ENCODE measurements around the gene GPC6. TPM values are rescaled to one million over a fixed set of nuclear protein-coding genes. Genes with fewer than 3 reads are reported as not detected.

GPC6 gene
- total and polyA plus RNA-seq, 9 of the 15 experiments (the other 6 are each of a cell fraction or from before 2014, with no cell fraction given) = under 0.01 to 0.20 (median 0.01) TPM; not detected in 4

GRCh38 chr13:94162289-94162688 lies 935.7 kb downstream of the GPC6 start:
- Histone ChIP-seq H3K4me3 (no peak overlapping the region), H3K4me2 (ENCODE audit: insufficient read depth, low read length) (no peak overlapping the region), H3K79me2 (ENCODE audit: control insufficient read depth, insufficient read depth, low read length) (no peaks in the 10 kb centered on the region), H2AFZ (ENCODE audit: low read depth, low read length) (no peak overlapping the region), H3K4me1 (replicated peaks in 1 of 2; ENCODE audit: control insufficient read depth in 2 of 2, insufficient read depth in 2 of 2, low read length in 2 of 2) (no peaks in the 10 kb centered on the region), H4K20me1 (replicated peaks; ENCODE audit: control insufficient read depth, insufficient read depth, low read length) (no peaks in the 10 kb centered on the region), H3K9ac (ENCODE audit: insufficient read depth in 1 of 2, low read depth in 2 of 2, low read length in 2 of 2) (no peak overlapping the region), H3K9me3 (replicated peaks; ENCODE audit: control insufficient read depth, insufficient read depth, low read depth, low read length) (no peaks in the 10 kb centered on the region), H3K9me1 (ENCODE audit: control insufficient read depth, insufficient read depth, low read length) (no peaks in the 10 kb centered on the region), H3K27ac (ENCODE audit: extremely low read depth, low read depth, low read length) (no peak overlapping the region), H3K27me3 (ENCODE audit: control insufficient read depth in 2 of 2, insufficient read depth in 2 of 2, low read length in 2 of 2) (no peaks in the 10 kb centered on the region), H3K36me3 (ENCODE audit: control insufficient read depth, insufficient read depth, low read length) (no peaks in the 10 kb centered on the region)
- POLR2A ChIA-PET = no interaction called here
- CTCF ChIA-PET (ENCODE audit: low intra/inter-chr PET ratio) = no interaction called here
- DNase-seq (ENCODE audit: extremely low read depth in 1 of 4, low spot score in 3 of 4) (no peak), ATAC-seq (no peak), FAIRE-seq (no peak)
- TF ChIP-seq MXI1 (IDR thresholded peaks at IDR 0.05; ENCODE audit: low read depth, low read length) (no peak), FUS (optimal IDR thresholded peaks at IDR 0.05; ENCODE audit: low read depth, low read length) (no peak), ZNF764 (CRISPR knock-in tag; IDR thresholded peaks at IDR 0.05; ENCODE audit: low read depth) (no peak), BMI1 (IDR thresholded peaks at IDR 0.05; ENCODE audit: low read length) (no peak), ZFPM2 (CRISPR knock-in tag; IDR thresholded peaks at IDR 0.05) (no peak), BCLAF1 (IDR thresholded peaks at IDR 0.05; ENCODE audit: borderline replicate concordance in 1 of 2, control insufficient read depth in 1 of 2, low read depth in 2 of 2, low read length in 1 of 2) (no peak), SIRT6 (IDR thresholded peaks at IDR 0.05; ENCODE audit: low read depth, low read length) (no peak), PRMT5 (CRISPR knock-in tag; IDR thresholded peaks at IDR 0.05) (no peak), BRD9 (IDR thresholded peaks at IDR 0.05; ENCODE audit: low read depth, partially characterized antibody) (no peak)
- TF ChIP-seq, protein P1, sequence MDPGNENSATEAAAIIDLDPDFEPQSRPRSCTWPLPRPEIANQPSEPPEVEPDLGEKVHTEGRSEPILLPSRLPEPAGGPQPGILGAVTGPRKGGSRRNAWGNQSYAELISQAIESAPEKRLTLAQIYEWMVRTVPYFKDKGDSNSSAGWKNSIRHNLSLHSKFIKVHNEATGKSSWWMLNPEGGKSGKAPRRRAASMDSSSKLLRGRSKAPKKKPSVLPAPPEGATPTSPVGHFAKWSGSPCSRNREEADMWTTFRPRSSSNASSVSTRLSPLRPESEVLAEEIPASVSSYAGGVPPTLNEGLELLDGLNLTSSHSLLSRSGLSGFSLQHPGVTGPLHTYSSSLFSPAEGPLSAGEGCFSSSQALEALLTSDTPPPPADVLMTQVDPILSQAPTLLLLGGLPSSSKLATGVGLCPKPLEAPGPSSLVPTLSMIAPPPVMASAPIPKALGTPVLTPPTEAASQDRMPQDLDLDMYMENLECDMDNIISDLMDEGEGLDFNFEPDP (CRISPR knock-in tag; IDR thresholded peaks at IDR 0.05) = no peak
- no TSS peak for BruUV-seq (replicated peaks)
- in situ Hi-C loops (cut with MboI) (no loop called here), intact Hi-C loops (cut with micrococcal nuclease) (no loop called here)
- WGBS (ENCODE audit: insufficient coverage, low coverage, missing lambda C conversion rate) = 6% methylated on average over 2 of the region's 2 CpGs
